ENCODE data around the gene MRGPRX3. TPM values are rescaled to one million over a fixed set of nuclear protein-coding genes. Genes with fewer than 3 reads are reported as not detected.
"Not testable (repeated sequence)": the region's sequence is repeated elsewhere in the genome, so short reads cannot be mapped to it uniquely, and the experiment has no call there.

MRGPRX3 gene
- total RNA-seq, 2 experiments from 2014 or later, result not detected

- no peak overlapping the region for H3K4me3 Mint-ChIP-seq
- H3K36me3 Mint-ChIP-seq (ENCODE audit: low read depth), result no peaks in the 10 kb centered on the region
- H3K27me3 Mint-ChIP-seq (ENCODE audit: low read depth), result peaks cover 14% of the 10 kb centered on the region
- H3K9me3 Mint-ChIP-seq, result no peaks in the 10 kb centered on the region
- H3K27ac Mint-ChIP-seq, result no peak overlapping the region
- CTCF ChIA-PET, result interaction anchor here (0.6 to 2.4 kb wide), 62 partner anchors 10 to 687 kb away, joined by 3 to 43 read pairs (median 4); partner anchors contain the start of genes SAAL1, SPTY2D1 and TSG101
- intact Hi-C loops (cut with micrococcal nuclease), result loop anchor here (1.0 to 10.0 kb wide), 9 partner anchors 30 to 687 kb away; partner anchors contain the start of genes SAA2 and TSG101
- DNase-seq, result peak; percentile 73
- no peaks in the 10 kb centered on the region for H3K4me1 Mint-ChIP-seq (ENCODE audit: low read depth)
Measured at GRCh38 chr11:18115360-18116127, 16.8 kb upstream of the MRGPRX3 start.

- intact Hi-C loops (cut with micrococcal nuclease); H3K36me3 Mint-ChIP-seq (ENCODE audit: low read depth); H3K9me3 Mint-ChIP-seq; CTCF ChIA-PET; DNase-seq; H3K4me1 Mint-ChIP-seq (ENCODE audit: low read depth); H3K27ac Mint-ChIP-seq; H3K27me3 Mint-ChIP-seq (ENCODE audit: low read depth); H3K4me3 Mint-ChIP-seq: not testable (repeated sequence)
Measured at GRCh38 chr11:18121331-18121828, 11.0 kb upstream of the MRGPRX3 start.

- H3K4me1 Mint-ChIP-seq (ENCODE audit: low read depth); DNase-seq; H3K36me3 Mint-ChIP-seq (ENCODE audit: low read depth); intact Hi-C loops (cut with micrococcal nuclease); H3K27ac Mint-ChIP-seq; H3K9me3 Mint-ChIP-seq; CTCF ChIA-PET; H3K4me3 Mint-ChIP-seq: not testable (repeated sequence)
- peaks cover 19% of the 10 kb centered on the region for H3K27me3 Mint-ChIP-seq (ENCODE audit: low read depth)
Measured at GRCh38 chr11:18131115-18131514, 1.3 kb upstream of the MRGPRX3 start.

- intact Hi-C loops (cut with micrococcal nuclease), result no loop called here
- CTCF ChIA-PET, result interaction anchor here (0.6 kb wide), 1 partner anchor 465 kb away, joined by 3 read pairs; no protein-coding TSS in a partner anchor
- H3K9me3 Mint-ChIP-seq, result no peaks in the 10 kb centered on the region
- no peak for DNase-seq
- no peak overlapping the region for H3K4me3 Mint-ChIP-seq
- H3K27ac Mint-ChIP-seq, result no peak overlapping the region
- H3K36me3 Mint-ChIP-seq (ENCODE audit: low read depth), result no peaks in the 10 kb centered on the region
- no peaks in the 10 kb centered on the region for H3K4me1 Mint-ChIP-seq (ENCODE audit: low read depth)
- H3K27me3 Mint-ChIP-seq (ENCODE audit: low read depth), result peaks cover 11% of the 10 kb centered on the region
Measured at GRCh38 chr11:18135308-18135707, 2.9 kb downstream of the MRGPRX3 start.

GRCh38 chr11:18137186-18137800 lies 4.9 kb downstream of the MRGPRX3 start:
- H3K4me1 Mint-ChIP-seq (ENCODE audit: low read depth), result no peaks in the 10 kb centered on the region
- H3K27ac Mint-ChIP-seq, result no peak overlapping the region
- peaks cover 11% of the 10 kb centered on the region for H3K27me3 Mint-ChIP-seq (ENCODE audit: low read depth)
- no peaks in the 10 kb centered on the region for H3K36me3 Mint-ChIP-seq (ENCODE audit: low read depth)
- no peaks in the 10 kb centered on the region for H3K9me3 Mint-ChIP-seq
- CTCF ChIA-PET, result no interaction called here
- no peak overlapping the region for H3K4me3 Mint-ChIP-seq
- intact Hi-C loops (cut with micrococcal nuclease), result no loop called here
- DNase-seq, result no peak

GRCh38 chr11:18140145-18140544 lies 7.8 kb downstream of the MRGPRX3 start:
- CTCF ChIA-PET, result interaction anchor here (2.2 kb wide), 1 partner anchor 34 kb away, joined by 4 read pairs; the partner anchor contains the start of gene SAAL1
- DNase-seq, result no peak
- H3K9me3 Mint-ChIP-seq, result no peaks in the 10 kb centered on the region
- H3K36me3 Mint-ChIP-seq (ENCODE audit: low read depth), result no peaks in the 10 kb centered on the region
- no peak overlapping the region for H3K4me3 Mint-ChIP-seq
- H3K4me1 Mint-ChIP-seq (ENCODE audit: low read depth), result no peaks in the 10 kb centered on the region
- intact Hi-C loops (cut with micrococcal nuclease), result no loop called here
- no peak overlapping the region for H3K27ac Mint-ChIP-seq
- H3K27me3 Mint-ChIP-seq (ENCODE audit: low read depth), result peaks cover 16% of the 10 kb centered on the region

- intact Hi-C loops (cut with micrococcal nuclease), result no loop called here
- CTCF ChIA-PET, result no interaction called here
Measured at GRCh38 chr11:18144243-18144642, 11.9 kb downstream of the MRGPRX3 start.

GRCh38 chr11:18145025-18145424 lies 12.7 kb downstream of the MRGPRX3 start:
- DNase-seq, result no peak
- Mint-ChIP-seq H3K4me3 (no peak overlapping the region), H3K27me3 (ENCODE audit: low read depth) (peaks cover 23% of the 10 kb centered on the region), H3K9me3 (no peaks in the 10 kb centered on the region), H3K4me1 (ENCODE audit: low read depth) (peaks cover 6% of the 10 kb centered on the region), H3K27ac (no peak overlapping the region), H3K36me3 (ENCODE audit: low read depth) (no peaks in the 10 kb centered on the region)
- CTCF ChIA-PET, result no interaction called here
- intact Hi-C loops (cut with micrococcal nuclease), result loop anchor here (1.0 kb wide), 1 partner anchor 29 kb away; no protein-coding TSS in a partner anchor

More at GRCh38 chr11:18144243-18144642, 11.9 kb downstream of the MRGPRX3 start:
- no peak for DNase-seq
- Mint-ChIP-seq H3K4me3 (no peak overlapping the region), H3K27me3 (ENCODE audit: low read depth) (peaks cover 23% of the 10 kb centered on the region), H3K9me3 (no peaks in the 10 kb centered on the region), H3K4me1 (ENCODE audit: low read depth) (peaks cover 6% of the 10 kb centered on the region), H3K27ac (no peak overlapping the region), H3K36me3 (ENCODE audit: low read depth) (no peaks in the 10 kb centered on the region)

- CTCF ChIA-PET, result interaction anchor here (1.0 kb wide), 1 partner anchor 31 kb away, joined by 3 read pairs; no protein-coding TSS in a partner anchor
- peaks cover 23% of the 10 kb centered on the region for H3K27me3 Mint-ChIP-seq (ENCODE audit: low read depth)
- no peaks in the 10 kb centered on the region for H3K9me3 Mint-ChIP-seq
Measured at GRCh38 chr11:18145837-18146236, 13.5 kb downstream of the MRGPRX3 start.

GRCh38 chr11:18151581-18151980 lies 19.2 kb downstream of the MRGPRX3 start:
- no peak overlapping the region for H3K27ac Mint-ChIP-seq
- no peaks in the 10 kb centered on the region for H3K36me3 Mint-ChIP-seq (ENCODE audit: low read depth)
- intact Hi-C loops (cut with micrococcal nuclease), result no loop called here
- no peaks in the 10 kb centered on the region for H3K9me3 Mint-ChIP-seq
- CTCF ChIA-PET, result interaction anchor here (1.4 kb wide), 1 partner anchor 36 kb away, joined by 4 read pairs; no protein-coding TSS in a partner anchor
- no peak overlapping the region for H3K4me3 Mint-ChIP-seq
- H3K4me1 Mint-ChIP-seq (ENCODE audit: low read depth), result no peaks in the 10 kb centered on the region
- peaks cover 13% of the 10 kb centered on the region for H3K27me3 Mint-ChIP-seq (ENCODE audit: low read depth)
- no peak for DNase-seq

More at GRCh38 chr11:18145837-18146236, 13.5 kb downstream of the MRGPRX3 start:
- Mint-ChIP-seq H3K27ac (no peak overlapping the region), H3K4me3 (no peak overlapping the region), H3K4me1 (ENCODE audit: low read depth) (peaks cover 6% of the 10 kb centered on the region), H3K36me3 (ENCODE audit: low read depth) (no peaks in the 10 kb centered on the region)
- intact Hi-C loops (cut with micrococcal nuclease), result loop anchor here (1.0 kb wide), 1 partner anchor 30 kb away; no protein-coding TSS in a partner anchor
- DNase-seq, result no peak

- no peak overlapping the region for H3K4me3 Mint-ChIP-seq
- no peaks in the 10 kb centered on the region for H3K36me3 Mint-ChIP-seq (ENCODE audit: low read depth)
- no peak for DNase-seq
- H3K27ac Mint-ChIP-seq, result no peak overlapping the region
- H3K9me3 Mint-ChIP-seq, result peaks cover 2% of the 10 kb centered on the region
- H3K27me3 Mint-ChIP-seq (ENCODE audit: low read depth), result peaks cover 6% of the 10 kb centered on the region
- CTCF ChIA-PET, result no interaction called here
- intact Hi-C loops (cut with micrococcal nuclease), result no loop called here
- no peaks in the 10 kb centered on the region for H3K4me1 Mint-ChIP-seq (ENCODE audit: low read depth)
Measured at GRCh38 chr11:18168372-18168771, 36.0 kb downstream of the MRGPRX3 start.

GRCh38 chr11:18171377-18172000 lies 39.1 kb downstream of the MRGPRX3 start:
- Mint-ChIP-seq H3K36me3 (ENCODE audit: low read depth) (no peaks in the 10 kb centered on the region), H3K27ac (no peak overlapping the region), H3K4me3 (no peak overlapping the region), H3K9me3 (peaks cover 2% of the 10 kb centered on the region), H3K27me3 (ENCODE audit: low read depth) (peaks cover 11% of the 10 kb centered on the region), H3K4me1 (ENCODE audit: low read depth) (no peaks in the 10 kb centered on the region)
- CTCF ChIA-PET, result interaction anchor here (0.6 to 0.9 kb wide), 2 partner anchors 55 to 217 kb away, joined by 4 read pairs; no protein-coding TSS in a partner anchor
- peak; percentile 52 for DNase-seq
- intact Hi-C loops (cut with micrococcal nuclease), result loop anchor here (1.0 to 5.0 kb wide), 2 partner anchors 71 to 593 kb away; no protein-coding TSS in a partner anchor

Measured in activated naive CD4-positive, alpha-beta T cell treated with anti-CD3 and anti-CD28 coated beads for 36 hours (primary cell).